Measurements from ENCODE around the gene FARP1.
"Not testable (repeated sequence)": the region's sequence is repeated elsewhere in the genome, so short reads cannot be mapped to it uniquely, and the experiment has no call there.

The FARP1 gene

DNA sequence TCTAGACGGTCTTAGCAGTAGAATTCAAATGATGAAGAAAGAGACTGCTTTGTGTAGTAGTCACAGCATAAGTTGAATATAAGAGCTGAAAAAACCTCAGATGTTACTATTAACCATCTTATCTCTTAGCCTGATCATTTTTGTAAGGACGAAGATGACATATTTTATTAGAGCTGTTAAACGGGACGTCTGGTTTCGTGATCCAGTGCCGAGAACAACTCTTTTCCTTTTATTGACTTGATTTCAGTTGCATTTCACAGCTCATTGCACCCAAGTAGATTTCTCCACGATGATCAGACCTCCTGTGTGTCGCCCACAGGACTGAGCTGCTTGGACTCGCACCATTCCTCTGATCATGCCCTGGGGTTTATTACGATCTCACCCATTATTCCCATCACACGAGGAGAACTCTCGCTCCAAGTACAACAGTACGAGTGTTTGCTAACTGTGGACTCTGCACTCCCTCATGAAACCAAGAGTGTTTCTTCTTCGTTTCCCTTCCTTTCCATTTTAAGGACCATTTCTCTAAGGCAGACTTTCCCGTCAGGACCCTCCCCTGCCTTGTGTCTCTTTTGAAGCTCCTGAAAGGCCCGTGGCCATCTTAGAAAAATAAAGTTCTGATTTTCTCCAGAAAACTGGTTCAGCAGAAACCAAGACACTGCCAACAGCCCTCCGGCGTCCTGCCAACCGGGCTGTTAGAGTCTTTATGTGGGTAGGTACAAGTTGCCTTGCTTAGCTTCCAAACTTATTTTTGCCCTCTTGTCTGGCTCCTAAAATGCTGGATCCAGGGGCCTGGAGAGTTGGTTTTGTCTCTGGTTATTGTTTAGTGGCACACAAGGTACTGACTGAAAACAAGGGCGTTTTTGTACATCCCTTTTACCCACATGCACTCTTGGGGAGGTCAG is 82.4 kb downstream of the FARP1 start:
- peak in 41 of 56 donors; percentile 2 to 80 (median 27) for DNase-seq

GRCh38 chr13:98226496-98226895 is 83.6 kb downstream of the FARP1 start:
- DNase-seq: no peak

DNA sequence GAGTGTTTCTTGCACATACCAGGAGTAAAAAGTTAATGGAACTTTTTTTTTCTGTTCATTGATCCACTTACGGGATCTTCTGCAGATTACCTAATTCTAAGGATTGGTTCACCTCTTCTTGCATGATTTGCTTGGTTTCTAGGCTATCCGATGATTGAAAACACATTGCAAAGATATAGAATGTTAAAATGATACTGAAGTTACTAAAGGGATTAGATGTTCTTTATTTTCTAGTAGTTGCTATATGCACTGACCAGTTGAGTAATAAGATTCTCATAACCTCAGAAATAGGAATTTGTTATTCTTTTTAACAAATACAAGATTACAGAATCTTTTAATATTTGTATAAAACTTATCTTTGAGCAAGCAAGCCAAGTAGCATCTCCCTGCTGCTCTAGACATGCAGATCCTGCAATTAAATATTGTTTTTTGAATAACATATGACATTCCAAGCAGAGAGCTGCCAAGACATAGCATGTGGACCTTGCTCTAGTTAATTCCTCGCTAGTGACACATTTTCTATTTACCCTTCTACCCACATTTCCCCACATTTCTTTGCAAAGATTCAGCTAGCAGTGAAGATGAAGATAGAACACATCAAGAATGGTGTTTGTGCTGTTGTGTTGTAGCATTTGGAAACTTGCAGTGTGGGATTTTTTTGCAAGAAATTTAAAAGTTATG is 85.9 kb downstream of the FARP1 start:
- DNase-seq: no peak

GRCh38 chr13:98230762-98231161 is 87.9 kb downstream of the FARP1 start:
- not testable (repeated sequence) for DNase-seq

DNA sequence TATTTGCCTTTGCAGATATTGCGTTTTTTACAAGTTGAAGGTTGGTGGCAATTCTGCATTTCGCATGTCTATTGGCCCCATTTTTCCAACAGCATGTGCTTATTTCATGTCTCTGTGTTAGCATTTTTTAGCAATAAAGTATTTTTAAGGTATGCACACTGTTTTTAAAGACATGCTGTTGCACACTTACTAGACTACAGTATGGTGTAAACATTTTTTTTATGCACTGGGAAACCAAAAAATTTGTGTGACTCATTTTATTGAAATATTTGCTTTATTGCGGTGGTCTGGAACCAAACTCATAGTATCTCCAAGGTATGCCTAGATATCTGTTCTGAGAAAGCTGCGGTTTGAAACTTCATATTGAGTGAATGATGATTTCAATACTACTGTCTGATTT is 89.6 kb downstream of the FARP1 start:
- no peak for DNase-seq

DNA sequence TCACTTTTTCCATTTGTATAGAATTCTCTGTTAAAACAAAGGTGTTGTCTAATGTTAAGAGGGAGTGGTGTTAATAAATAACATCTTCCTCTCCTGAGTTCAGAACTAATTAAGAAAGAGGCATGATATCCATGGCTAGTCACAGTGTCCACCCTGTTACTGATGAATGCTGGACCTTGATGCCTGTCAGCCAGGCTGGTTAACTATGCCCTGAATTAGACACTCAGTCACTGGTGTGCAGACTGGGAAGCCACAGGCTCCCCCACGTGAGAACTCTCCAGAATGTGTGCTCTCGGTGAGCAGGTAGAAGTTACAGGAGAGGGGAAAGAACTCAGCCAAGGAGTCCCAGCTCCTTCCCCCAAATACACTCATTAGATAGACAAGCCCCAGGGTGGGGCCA is 90.2 kb downstream of the FARP1 start:
- no peak for DNase-seq

DNA sequence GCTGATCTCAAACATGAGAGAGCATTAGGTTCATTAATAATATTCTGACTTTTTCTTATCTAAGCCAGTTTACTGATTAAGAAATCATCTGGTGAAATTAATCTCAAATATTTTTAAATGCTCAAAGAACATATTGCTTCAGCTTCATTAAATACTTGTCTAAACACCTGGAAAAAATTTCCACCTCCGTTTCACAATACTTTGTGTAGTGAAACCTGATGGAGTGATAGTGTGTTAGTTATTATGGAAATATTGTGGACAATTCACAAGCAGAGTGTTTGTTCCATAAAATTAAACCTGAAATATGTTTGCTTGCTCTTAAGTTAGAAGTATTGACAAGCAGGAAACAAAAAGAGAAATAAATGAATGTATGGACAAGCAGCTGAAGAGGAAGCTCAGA is 91.5 kb downstream of the FARP1 start:
- DNase-seq: no peak

DNA sequence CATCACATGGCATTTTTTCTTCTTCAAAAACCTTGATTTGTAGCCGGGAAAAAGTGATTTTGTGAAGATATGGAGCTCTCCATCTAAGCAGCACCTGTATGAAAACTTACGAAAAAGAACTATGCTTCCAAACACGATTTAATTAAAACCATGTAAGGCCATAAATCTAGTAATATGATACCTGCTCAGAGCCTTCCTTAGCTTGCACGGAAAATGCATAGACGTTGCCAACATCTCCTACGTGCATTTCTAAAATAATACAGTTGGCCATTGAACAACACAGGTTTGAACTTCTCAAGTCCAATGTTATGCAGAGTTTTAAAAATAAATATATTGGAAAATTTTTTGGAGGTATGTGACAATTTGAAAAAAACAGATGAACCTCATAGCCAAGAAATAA is 93.3 kb downstream of the FARP1 start:
- DNase-seq: no peak

DNA sequence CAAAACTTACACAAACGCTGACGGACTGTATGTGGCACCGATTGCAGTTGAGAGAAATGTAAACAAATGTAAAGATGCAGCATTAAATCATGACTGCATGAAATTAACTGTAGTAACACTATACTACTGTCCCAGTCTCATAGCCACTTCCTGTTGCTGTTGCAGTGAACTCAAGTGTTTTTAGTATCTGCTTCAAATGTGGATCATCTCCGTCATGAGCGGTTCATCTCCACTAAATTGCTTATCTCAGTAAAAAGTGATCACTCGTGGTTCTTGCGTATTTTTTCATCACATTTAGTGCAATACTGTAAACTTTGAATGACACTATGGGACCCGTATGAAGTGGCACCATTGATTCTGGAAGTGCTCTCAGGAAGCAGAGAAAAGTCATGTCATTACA is 94.4 kb downstream of the FARP1 start:
- no peak for DNase-seq

- no peak for DNase-seq
Measured at GRCh38 chr13:98239162-98240076, 96.5 kb downstream of the FARP1 start.

- DNase-seq: no peak
Measured at GRCh38 chr13:98240135-98240534, 97.2 kb downstream of the FARP1 start.

GRCh38 chr13:98240974-98241373 is 98.1 kb downstream of the FARP1 start:
- DNase-seq: no peak

DNA sequence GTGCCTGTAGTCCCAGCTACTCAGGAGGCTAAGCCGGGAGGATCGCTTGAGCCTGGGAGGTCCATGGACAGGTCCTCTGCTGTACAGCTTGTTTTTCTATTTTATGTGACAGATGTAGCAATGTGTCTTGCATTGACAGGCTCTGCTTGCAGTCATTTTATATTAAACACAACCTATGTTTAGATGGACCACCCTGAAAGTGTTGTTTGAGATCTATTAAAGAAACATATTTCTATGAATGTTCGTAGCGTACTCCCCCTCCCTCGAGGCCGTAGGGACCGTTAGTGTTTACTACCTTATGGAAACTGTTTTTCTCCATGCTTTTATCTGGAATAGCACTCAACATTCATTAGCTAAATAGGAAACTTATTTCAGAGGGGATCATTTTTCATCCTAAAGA is 99.1 kb downstream of the FARP1 start:
- DNase-seq: no peak

GRCh38 chr13:98242403-98242802 is 99.5 kb downstream of the FARP1 start:
- no peak for DNase-seq

DNA sequence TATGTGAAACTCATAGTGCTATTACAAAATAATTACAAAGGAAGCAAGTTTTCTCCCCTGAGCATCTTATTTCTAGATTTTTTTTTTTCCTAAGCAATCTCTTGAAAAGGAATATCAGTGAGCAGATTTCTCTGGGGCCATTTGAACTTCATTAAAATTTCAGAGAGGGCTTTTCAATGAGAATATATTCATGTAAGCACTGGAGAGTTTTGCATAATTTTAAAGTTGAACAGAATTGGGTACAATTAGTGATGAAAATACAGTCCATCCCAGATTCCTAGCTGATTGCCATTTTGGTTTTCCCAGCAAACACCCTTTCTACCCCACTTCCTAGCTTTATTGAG is 101.0 kb downstream of the FARP1 start:
- no peak for DNase-seq

GRCh38 chr13:98246538-98247172 is 103.8 kb downstream of the FARP1 start:
- DNase-seq: no peak

DNA sequence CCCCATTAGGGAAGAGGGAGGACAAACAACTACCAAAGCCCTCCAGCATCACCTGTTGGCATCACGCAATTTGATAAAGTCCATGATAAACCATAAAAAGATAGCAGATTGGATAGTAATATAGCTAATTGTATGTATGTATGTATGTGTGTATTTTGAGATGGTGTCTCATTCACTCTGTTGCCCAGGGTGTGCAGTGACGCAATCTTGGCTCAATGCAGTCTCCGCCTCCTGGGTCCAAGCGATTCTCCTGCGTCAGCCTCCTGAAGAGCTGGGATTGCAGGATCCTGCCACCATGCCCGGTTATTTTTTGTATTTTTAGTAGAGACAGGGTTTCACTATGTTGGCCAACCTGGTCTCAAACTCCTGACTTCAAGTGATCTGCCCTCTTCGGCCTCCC is 108.8 kb downstream of the FARP1 start:
- no peak for DNase-seq

- no peak for DNase-seq
Measured at GRCh38 chr13:98252931-98253470, 110.1 kb downstream of the FARP1 start.

GRCh38 chr13:98253526-98253925 is 110.6 kb downstream of the FARP1 start:
- no peak for DNase-seq

DNA sequence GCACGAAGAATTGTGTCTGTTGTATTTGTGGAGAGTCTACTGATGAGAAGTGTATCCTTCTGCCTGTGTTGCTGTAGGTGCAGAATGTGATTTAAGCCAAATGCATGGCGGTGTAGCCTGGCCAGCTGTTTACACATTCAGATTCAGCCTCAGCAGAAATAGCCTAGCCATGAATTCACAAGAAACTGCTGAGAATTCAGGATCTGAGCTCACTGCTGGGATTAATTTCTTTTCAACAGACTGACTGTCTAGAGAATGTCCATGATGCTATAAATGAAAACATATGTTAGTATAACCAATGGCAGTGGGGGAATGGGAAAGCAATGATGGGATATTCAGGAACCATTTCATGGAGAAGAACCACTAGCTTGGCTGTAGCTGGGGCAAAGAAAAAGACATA is 111.6 kb downstream of the FARP1 start:
- DNase-seq: no peak

GRCh38 chr13:98258226-98258625 is 115.3 kb downstream of the FARP1 start:
- DNase-seq: no peak
